HG03108 (cell line): Measurements from ENCODE around the gene HRH1.
"Not testable (repeated sequence)": the region's sequence is repeated elsewhere in the genome, so short reads cannot be mapped to it uniquely, and the experiment has no call there.

Experiments used
- ATAC-seq: cut with Tn5 transposase; IDR thresholded peaks from one replicate; pipeline ENCODE4 v1.9.1; 2021; ENCODE audit warnings: moderate library complexity; ENCODE audit not compliant: unreplicated experiment

The HRH1 gene

DNA sequence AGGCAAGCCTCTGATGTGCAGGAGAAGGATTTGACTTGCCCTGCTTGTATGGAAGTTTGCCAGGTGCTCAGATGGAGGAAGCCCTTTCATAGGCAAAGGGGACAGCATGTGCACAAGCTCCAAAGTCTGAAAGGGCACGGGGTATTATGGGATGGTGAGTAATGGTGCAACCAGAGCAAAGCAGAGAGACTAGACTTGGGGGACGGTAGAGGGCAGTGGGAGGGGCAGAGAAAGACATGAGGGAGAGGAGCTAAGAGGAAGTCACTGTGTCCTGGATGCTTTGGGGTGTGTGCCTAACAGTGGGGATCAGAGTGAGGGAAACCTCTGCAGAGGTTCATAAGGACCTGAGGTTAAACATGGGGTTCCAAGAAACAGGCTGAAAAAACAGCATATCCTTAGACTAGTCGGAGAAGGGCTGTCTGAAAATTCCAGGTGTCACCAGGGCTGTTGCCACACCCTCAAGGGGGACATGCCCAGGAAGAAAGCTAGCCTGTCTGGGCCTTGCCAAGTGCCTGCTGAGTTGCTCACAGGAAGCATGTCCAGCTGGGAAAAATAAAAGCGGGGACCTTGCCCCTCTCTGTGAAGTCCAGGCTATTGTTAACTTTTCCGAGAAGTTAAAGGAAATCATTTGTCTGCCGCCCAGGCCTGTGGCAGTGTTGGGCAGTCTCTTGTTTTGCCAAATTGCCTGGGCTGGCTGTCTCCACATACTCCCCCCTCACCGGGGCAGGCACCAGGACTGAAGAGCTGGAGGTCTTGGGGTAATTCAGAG lies 47.1 kb downstream of the HRH1 start:
- ATAC-seq, result no peak

DNA sequence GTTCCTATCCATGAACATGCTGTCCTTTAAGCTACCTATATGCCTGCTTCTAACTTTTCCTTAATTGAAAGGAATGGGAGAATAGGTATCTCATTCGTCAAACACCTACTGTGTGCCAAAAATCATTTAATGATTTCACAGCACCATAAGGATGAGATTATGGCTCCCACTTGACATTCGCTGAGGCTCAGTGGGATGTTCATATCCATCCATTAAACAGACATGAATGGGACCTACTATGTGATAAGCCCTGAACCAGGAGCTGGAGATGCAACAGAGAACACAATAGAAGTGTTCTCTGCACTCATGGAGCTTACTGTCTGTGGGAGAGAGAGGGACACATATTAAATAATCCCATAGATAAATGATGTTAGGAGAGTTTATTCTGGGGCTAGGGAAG lies 49.7 kb downstream of the HRH1 start:
- no peak for ATAC-seq

DNA sequence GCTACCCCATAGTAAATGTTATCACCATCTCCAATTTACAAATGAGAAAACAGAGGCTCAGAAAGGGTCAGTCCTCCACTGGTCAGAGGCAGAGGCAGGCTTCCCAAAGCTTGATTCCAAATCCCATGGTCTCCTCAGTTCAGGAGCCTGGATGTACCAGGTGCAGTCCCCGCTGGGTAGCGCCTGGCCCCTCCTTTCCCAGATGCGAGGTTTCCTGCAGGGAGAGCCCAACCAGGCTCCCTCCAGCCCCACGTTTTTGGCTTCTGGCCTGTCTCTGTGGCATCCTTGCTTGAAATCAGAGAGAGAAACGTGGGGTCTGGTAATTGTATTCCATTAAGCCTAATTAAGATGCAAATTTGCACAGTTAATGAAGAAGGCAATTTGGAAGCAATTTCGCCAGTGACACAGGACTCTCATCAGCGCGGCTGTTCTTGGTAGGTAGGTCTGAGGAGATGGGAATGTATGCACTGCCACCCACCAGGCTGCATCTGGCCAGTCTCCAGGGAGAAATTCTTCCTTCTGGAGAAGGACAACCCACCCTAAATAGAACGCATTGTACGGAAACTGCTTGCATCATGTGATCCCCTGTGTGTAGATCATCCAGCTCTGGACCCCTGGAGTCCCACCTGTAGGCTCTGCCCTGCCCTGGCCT lies 50.5 kb downstream of the HRH1 start:
- ATAC-seq, result no peak

DNA sequence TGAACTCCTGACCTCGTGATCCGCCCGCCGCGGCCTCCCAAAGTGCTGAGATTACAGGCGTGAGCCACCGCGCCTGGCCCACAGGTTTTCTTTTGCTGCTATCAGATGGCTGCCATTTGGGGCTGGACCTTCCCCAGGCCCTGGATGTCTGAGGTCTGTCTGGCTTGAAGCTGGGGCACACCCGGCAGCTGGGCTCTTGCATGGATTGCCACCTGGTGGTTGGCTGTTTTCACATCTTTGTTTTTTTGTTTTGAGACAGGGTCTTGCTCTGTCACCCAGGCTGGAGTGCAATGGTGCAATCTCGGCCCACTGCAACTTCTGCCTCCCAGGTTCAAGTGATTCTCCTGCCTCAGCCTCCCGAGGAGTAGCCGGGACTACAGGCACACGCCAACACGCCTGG lies 51.6 kb downstream of the HRH1 start:
- ATAC-seq, result not testable (repeated sequence)

DNA sequence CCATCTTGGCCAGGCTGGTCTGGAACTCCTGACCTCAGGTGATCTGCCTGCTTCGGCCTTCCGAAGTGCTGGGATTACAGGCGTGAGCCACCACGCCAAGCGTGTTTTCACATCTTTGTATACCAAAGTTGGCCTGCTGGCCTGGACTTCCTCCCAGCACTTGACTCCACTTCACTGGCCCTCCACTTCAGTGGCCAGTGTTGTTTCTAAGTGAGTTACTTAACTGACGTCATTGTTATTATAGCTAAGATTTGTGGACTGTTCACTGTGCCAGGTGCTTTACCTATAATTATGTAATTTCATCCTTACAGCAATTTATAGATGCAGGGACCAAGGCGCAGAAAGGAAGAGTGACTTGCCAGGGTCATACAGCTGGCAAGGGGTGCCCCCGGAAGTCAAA lies 52.0 kb downstream of the HRH1 start:
- no peak for ATAC-seq

DNA sequence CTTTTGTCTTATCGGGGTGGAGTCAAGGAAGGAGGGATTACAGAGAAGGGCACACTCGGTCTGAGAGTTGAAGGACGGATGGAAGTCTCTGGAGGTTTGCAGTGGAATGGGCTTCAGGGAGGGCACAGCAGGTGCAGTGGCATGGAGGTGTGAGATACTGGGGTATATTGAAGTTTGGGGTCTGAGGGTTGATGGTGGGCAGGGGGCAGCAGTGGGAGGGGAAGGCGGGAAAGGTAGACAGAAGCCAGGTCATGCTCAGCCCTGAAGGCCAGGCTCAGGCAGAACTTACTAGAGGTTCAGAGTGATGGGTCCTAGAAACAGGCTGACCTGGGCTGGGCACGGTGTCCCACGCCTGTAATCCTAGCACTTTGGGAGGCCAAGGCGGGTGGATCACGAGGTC lies 52.7 kb downstream of the HRH1 start:
- ATAC-seq, result no peak

DNA sequence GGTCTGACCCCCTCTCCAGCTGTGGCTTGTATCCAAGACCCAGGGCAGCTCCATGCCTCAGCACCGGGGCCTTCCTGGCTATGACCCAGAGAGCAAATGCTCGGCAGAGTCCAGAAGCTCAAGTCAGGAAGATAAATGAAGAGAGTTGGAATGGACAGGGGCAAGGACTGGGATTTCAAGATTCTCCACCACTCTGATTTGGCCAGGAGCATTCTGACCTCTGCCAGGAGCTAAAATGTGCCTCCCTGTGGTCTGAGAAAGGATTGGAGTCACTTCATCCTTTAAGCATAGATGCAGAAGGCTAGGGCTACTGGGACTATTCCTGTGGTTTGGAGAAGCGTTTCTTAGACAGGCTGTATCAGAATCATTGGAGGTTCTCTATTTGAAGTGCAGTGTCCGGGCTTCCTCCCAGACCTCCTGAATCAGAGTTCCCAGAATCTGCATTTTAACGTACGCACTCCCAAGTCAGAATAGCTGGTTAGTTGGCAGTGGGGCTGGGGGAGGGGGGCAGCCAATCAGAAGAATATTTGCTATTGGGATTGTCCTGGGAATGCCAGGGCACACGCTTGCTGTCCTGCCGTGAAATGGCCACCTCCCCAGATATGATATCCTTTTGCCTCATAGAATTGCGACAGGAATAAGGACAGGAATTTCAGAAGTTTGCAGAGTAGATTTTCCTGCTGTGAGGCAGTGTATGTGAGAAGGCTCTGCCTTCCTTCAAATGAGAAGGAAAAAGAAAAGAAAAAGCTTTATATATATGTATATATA lies 57.4 kb downstream of the HRH1 start:
- ATAC-seq, result no peak

DNA sequence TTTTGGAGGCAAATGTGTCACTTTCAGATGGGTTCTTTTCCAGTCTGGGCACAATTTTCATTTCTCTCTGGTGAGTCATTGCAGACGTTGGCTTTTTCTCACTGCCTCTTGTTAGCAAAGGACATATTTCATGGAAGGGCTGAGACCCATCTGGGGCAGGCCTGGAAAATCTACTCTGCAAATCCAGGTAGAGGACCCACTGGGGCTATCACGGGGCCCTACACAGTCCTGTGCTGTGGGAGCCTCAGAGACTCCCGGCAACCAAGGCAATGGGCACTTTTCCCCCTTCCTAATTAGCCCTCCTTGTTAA lies 58.0 kb downstream of the HRH1 start:
- no peak for ATAC-seq

DNA sequence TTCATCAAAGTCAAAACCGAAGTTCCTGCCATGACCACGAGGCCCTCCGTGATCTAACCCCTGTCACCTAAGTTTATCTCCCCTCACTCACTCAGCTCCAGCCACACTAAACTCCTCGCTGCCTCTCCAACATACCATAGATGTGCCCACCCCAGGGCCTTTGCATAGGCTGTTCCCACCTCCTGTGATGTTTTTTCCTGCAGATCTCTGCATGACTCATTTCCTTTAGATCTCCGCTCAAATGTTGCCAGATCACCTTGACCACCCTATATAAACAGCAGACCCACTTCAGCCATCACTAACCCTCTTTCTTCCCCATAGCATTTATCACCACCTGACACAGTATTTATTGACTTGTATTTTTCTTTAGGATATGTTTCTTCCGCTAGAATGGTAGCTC lies 58.5 kb downstream of the HRH1 start:
- no peak for ATAC-seq

DNA sequence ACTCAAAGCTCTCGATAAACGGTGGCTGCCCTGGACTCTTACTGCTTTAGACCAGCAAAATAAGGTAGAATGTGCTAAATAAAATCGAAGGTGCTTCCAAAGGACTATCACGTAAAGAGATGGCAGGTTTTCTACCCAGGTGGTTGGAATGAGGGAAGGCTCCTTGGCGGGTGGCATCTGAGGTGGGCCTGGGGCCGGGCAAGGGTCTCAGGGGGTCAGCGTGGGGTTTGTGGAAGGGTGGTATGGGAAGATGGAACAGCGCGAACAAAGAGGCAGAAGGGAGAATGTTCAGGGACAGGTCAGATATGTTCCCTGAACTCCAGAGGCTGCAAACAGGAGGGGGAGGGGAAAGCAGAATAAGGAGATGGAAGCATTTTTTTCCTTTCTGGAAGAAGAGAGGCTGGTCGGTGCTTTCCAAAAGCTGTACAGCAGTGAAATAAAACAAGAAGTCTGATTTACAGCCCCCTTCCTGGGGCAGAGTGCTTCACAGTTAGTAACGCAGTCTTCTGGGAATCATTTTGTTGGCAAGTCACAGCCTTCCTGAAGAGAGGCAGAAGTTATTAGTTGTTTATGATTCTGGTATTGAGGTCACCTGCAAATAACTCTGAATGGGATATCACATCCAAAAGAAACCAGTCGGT lies 59.6 kb downstream of the HRH1 start:
- ATAC-seq, result no peak

DNA sequence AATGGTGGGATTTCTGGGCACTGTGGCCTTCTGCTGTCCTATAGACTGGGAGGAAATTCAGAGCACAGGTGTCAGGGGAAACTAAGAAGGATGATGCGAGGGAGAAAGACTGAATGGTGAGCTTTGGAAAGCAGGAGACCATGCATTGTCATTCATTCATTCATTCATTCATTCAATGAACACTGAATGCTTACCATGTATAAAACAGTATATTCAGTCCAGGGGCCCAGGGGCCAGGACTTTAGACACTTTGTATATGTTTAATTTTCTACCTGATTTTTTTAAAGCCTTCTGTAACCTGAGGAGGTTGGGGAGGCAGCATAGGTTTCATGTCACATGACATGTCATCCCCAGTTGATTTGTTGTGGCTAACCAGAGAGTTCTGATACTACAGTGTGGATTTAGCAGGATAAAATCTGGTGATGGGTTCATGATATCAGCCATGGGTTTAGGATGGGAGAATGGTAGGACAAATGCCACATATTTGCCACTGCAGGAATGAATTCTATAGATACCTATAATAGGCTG lies 60.2 kb downstream of the HRH1 start:
- ATAC-seq, result no peak

DNA sequence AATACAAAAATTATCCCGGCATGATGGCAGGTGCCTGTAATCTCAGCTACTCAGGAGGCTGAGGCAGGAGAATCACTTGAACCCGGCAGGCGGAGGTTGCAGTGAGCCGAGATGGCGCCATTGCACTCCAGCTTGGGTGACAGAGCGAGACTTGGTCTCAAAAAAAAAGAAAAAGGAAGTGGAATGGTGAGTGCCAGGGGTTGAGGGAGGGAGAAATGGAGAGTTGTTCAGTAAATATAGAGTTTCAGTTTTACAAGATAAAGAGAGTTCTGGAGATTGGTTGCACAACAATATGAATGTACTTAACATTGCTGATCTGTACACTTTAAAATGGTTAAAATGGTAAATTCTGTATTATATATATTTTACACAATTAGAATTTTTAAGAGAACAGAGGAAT lies 63.1 kb downstream of the HRH1 start:
- ATAC-seq, result not testable (repeated sequence)

DNA sequence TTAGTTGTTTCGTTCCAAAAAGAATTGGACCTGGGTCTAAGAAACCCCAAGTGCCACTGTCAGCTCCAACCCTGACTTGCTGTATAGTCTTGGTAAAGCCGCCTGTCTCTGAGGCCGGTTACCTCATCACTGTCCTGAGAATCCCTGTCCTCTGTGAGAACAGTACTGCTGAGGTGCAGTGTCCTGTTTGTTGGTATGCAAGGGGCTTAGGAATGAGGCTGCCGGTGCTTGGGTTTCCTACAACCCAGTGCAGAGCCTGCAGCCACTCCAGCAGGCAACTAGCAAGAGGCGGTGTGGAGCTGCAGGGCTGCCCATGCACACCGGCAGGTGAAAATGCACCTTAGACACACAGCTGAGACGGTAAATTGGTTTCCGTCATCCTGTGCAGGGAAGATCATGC lies 65.9 kb downstream of the HRH1 start:
- ATAC-seq, result no peak

DNA sequence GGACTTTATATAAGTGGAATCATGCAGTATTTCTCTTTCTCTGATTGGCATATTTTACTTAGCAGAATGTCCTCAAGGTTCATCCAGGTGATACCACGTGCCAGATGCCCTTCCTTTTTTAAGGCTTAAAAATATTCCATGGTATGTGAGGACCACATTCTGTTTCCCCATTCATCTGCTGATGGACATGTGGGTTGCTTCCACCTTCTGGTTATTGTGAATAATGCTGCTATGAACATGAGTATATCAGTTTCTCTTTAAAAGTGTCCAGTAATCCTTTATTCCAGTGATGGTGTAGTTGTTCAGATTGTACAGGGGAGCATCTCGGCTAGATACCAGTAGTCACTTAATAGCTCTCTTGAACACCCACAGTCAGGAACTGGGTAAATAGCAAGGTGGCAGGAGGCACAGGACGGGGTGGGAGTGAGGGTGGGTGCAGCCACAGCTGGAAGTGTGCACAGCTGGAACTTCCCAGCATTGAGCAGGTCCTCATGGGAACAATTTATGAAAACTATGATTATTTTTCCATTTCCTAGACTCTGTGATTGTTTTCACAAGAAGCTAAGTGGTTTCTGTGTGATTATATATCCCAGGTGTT lies 67.6 kb downstream of the HRH1 start:
- ATAC-seq, result no peak

DNA sequence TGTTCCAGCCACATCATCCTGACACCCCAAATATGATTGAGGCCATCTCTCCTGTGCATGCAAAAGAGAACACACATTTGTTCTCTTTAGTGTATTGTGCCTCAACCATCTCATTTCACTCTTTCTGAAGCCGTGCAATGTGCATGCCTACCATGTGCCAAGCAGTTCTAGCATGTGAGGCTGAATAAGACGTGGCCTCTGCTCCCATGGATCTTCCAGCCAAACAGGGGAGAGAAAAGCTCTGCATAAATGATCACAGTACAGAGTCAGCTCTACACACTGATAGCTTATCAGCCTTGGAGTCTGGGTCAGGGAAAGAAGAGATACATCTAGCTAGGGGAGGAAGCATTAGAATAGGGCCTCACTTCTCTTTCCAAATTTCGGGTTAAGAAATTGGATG lies 69.7 kb downstream of the HRH1 start:
- no peak for ATAC-seq

DNA sequence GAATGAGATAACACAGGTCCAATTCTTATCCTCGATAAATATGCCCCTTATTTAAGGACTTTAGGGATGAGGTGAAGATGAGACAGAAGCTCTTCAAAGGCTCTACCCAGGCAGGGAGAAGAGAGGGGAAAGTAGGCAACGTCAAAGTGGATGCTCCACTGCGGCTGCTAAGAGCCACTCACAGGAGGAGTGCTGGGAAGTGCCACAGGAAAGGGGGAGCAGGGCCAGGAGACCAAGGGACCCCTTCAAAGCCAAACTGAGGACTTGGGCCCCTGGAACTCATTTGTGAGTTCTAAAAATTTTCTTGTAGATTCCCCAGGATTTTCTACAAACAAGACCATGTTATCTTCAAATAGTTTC lies 70.6 kb downstream of the HRH1 start:
- ATAC-seq, result no peak

DNA sequence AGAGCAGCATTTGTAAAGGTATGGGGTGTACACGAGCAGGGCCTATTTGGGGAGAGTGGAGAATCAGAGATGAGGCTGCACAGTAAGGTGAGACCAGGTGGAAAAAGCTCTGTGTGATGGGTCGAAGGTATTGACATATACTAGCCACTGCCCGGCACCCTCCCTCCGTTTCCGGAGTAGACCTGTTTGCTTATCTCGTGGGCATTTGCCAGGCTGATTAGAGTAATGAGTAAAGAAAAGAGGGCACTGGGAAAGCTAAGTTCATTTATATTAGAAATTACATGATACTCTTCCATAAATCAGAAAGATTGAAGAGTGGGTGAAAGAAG lies 71.7 kb downstream of the HRH1 start:
- ATAC-seq, result no peak

DNA sequence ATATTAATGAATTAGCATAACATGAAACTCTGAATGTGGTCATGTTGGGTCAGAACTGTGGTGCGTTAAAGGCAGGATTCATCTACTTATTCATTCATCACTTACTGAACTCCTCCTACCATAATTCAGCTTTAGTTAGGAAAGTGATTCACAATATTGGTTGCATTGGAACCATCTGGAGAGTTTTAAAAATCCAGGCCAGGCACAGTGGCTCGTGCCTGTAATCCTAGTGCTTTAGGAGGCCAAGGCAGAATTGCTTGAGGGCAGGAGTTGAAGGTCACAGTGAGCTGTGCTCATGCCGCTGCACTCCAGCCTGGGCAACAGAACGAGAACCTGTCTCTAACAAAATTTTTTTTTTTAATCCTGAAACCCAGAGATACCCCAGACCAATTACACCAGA lies 73.7 kb downstream of the HRH1 start:
- no peak for ATAC-seq

DNA sequence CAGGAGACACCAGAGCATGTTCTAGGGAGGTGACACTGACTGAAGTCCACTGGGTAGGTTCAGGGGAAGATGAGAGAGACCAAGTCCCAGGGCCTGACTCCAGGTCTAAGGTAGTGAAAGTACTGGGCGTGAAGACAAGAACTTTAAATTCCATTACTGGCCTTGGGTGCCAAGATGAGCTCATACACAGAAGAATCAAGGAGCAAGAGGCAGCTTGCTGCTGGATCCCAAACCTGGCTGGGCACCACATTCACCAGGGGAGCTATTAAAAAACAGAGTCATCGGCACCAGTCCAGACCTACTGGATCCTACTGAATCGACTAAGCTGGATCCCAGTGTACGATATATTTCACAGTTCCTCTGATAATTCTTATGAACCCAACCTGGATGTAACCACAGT lies 75.8 kb downstream of the HRH1 start:
- no peak for ATAC-seq

DNA sequence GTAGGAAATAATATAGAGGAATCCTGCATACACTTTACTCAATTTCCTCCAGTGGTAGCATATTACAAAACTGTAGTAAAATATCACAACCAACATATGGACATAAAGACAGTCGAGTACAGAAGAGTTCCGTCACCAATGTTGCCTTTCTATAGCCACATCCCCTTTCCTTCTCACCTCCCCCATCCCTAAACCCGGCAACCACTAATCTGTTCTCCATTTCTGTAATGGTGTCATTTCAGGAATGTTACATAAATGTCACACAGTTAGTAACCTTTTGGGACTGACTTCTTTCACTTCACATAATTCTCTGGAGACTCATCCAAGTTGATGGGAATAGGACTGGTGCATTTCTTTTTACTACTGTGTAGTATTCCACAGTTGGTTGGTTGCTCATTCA lies 76.5 kb downstream of the HRH1 start:
- ATAC-seq, result no peak

DNA sequence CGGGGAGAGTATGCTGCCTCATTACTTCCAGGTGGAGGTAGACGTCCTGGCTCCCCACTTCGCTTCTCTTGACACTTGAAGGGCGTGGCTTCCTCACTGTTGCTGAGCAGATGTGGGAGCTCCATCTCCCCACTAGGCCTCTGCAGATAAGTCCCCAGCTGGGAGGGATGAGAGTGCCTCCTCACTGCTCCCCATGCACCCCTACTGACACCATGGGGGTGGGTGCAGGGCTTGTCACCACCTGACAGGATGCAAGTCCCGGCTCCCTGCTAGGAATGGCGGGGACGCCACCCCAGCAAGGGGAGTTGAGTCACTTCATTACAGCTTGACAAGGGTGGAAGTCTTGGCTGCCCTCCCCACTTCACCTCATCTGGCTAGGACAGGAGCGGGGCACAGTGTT lies 81.1 kb downstream of the HRH1 start:
- ATAC-seq, result no peak
